GM21447 (cell line): ENCODE measurements around the gene PROM2.
"Not testable (repeated sequence)": the region's sequence is repeated elsewhere in the genome, so short reads cannot be mapped to it uniquely, and the experiment has no call there.

Experiments
- ATAC-seq: cut with Tn5 transposase; IDR thresholded peaks from one replicate; pipeline ENCODE4 v1.9.1; 2021; ENCODE audit not compliant: unreplicated experiment

Gene PROM2

GRCh38 chr2:95268211-95269035, 5.8 kb upstream of the PROM2 start:
- no peak for ATAC-seq

GRCh38 chr2:95269036-95269680, 5.1 kb upstream of the PROM2 start:
- ATAC-seq, result no peak

- ATAC-seq, result not testable (repeated sequence)
Observed at GRCh38 chr2:95269745-95270144, 4.5 kb upstream of the PROM2 start.

GRCh38 chr2:95270541-95271081, 3.6 kb upstream of the PROM2 start:
- ATAC-seq, result no peak

GRCh38 chr2:95271381-95271971, 2.8 kb upstream of the PROM2 start:
- ATAC-seq, result no peak

- no peak for ATAC-seq
Observed at GRCh38 chr2:95272299-95272751, 1.9 kb upstream of the PROM2 start.

GRCh38 chr2:95272781-95273180, 1.5 kb upstream of the PROM2 start:
- ATAC-seq, result no peak

- ATAC-seq, result no peak
Observed at GRCh38 chr2:95273566-95274290, 521 bp upstream of the PROM2 start.

GRCh38 chr2:95275151-95275515, 884 bp downstream of the PROM2 start:
- no peak for ATAC-seq

GRCh38 chr2:95275601-95276243, 1.5 kb downstream of the PROM2 start:
- no peak for ATAC-seq

- no peak for ATAC-seq
Observed at GRCh38 chr2:95276244-95276887, 2.1 kb downstream of the PROM2 start.

- no peak for ATAC-seq
Observed at GRCh38 chr2:95276888-95277245, 2.6 kb downstream of the PROM2 start.

- no peak for ATAC-seq
Observed at GRCh38 chr2:95277246-95277906, 3.1 kb downstream of the PROM2 start.

- no peak for ATAC-seq
Observed at GRCh38 chr2:95278051-95278471, 3.8 kb downstream of the PROM2 start.

- no peak for ATAC-seq
Observed at GRCh38 chr2:95278637-95279225, 4.5 kb downstream of the PROM2 start.

GRCh38 chr2:95279435-95280035, 5.3 kb downstream of the PROM2 start:
- no peak for ATAC-seq

GRCh38 chr2:95281071-95281470, 6.8 kb downstream of the PROM2 start:
- ATAC-seq, result no peak

- ATAC-seq, result no peak
Observed at GRCh38 chr2:95281786-95282185, 7.5 kb downstream of the PROM2 start.

- ATAC-seq, result no peak
Observed at GRCh38 chr2:95282458-95282857, 8.2 kb downstream of the PROM2 start.
